Mesenteric fat pad (tissue), 1 donor: ENCODE measurements around the gene SOX8. TPM values are rescaled to one million over a fixed set of nuclear protein-coding genes. Genes with fewer than 3 reads are reported as not detected.

ENCODE experiments used
- total RNA-seq: library from RNA; stranded (reverse); fragmentation: NEBNext Ultra II Directional; extraction: Animal tissue kit (Norgen Biotek cat#: 25700); gene quantifications from one replicate; pipeline ENCODE4 v1.2.1, GENCODE V29; 2021
- donor health status: DM: yes; HTN: yes; CAD: no.

SOX8 gene
- total RNA-seq, 1 donor from 2014 or later: 1.3 TPM

Other genes with a start within 250 kb of the SOX8 start
- 21.0 TPM for gene CIAO3, start 240.8 kb upstream of the SOX8 start, total RNA-seq
- not detected for gene MSLN, start 221.0 kb upstream of the SOX8 start, total RNA-seq
- 16.8 TPM for gene RPUSD1, start 193.4 kb upstream of the SOX8 start, total RNA-seq
- gene CHTF18, start 193.2 kb upstream of the SOX8 start, total RNA-seq: 5.6 TPM
- gene GNG13, start 181.0 kb upstream of the SOX8 start, total RNA-seq: not detected
- 16.0 TPM for gene LMF1, start 10.8 kb upstream of the SOX8 start, total RNA-seq
- not detected for gene SSTR5, start 91.0 kb downstream of the SOX8 start, total RNA-seq
- not detected for gene C1QTNF8, start 114.5 kb downstream of the SOX8 start, total RNA-seq
- 2.6 TPM for gene CACNA1H, start 171.3 kb downstream of the SOX8 start, total RNA-seq
- gene TPSG1, start 243.5 kb downstream of the SOX8 start, total RNA-seq: not detected
- gene TPSB2, start 248.4 kb downstream of the SOX8 start, total RNA-seq: 22.1 TPM